IMR-90 (cell line): Measurements from ENCODE around the gene NRL. TPM values are rescaled to one million over a fixed set of nuclear protein-coding genes. Genes with fewer than 3 reads are reported as not detected.

Experiments used
- ATAC-seq: fragments of 200-7000 bp; cut with Tn5 transposase; 2 replicates; pipeline ENCODE4 v1.9.1; 2020; ENCODE audit warnings: low read depth, mild to moderate bottlenecking, moderate library complexity
- BruUV-seq: library from RNA; stranded (reverse); fragments of 400-500 nt; replicated peaks from 2 replicates; lab custom pipeline; 2021; lab: Mats Ljungman, UMichigan
- CTCF ChIA-PET: fragments of 300-600 bp; formaldehyde crosslinking; extraction: SDS; loops from one replicate; lab custom pipeline; 2021; ENCODE audit warnings: antibody characterized with exemption; lab: Yijun Ruan, JAX
- POLR2A ChIA-PET: fragments of 300-600 bp; sonication (Branson Sonifier 250); formaldehyde crosslinking; loops from one replicate; lab custom pipeline; 2022; ENCODE audit warnings: antibody characterized with exemption; ENCODE audit not compliant: unreplicated experiment; lab: Charles Lee
- DNase-seq: peaks from one replicate; pipeline ENCODE4 v3.0.0; 2013
- H2AFZ ChIP-seq: replicated peaks from 2 replicates; pipeline ENCODE3; 2013; ENCODE audit warnings: low read length, mild to moderate bottlenecking; ENCODE audit not compliant: poor library complexity
- H2AK5ac ChIP-seq: 2 replicates; pipeline ENCODE4 v1.6.1; 2013; ENCODE audit warnings: low read depth, low read length, inconsistent platforms
- H2AK9ac ChIP-seq: replicated peaks from 2 replicates; pipeline ENCODE3; 2013; ENCODE audit warnings: mild to moderate bottlenecking, low read depth, low read length, moderate library complexity; ENCODE audit not compliant: poor library complexity
- H2BK120ac ChIP-seq: 2 replicates; pipeline ENCODE4 v1.6.1; 2013; ENCODE audit warnings: low read depth, low read length, inconsistent platforms
- H2BK15ac ChIP-seq: 3 replicates; pipeline ENCODE4 v1.6.1; 2013; ENCODE audit warnings: low read depth, low read length, inconsistent platforms
- H2BK20ac ChIP-seq: 2 replicates; pipeline ENCODE4 v1.6.1; 2013; ENCODE audit warnings: low read depth, mild to moderate bottlenecking, inconsistent platforms, low read length, moderate library complexity
- H2BK5ac ChIP-seq: 2 replicates; pipeline ENCODE4 v1.6.1; 2013; ENCODE audit warnings: mild to moderate bottlenecking, low read depth, low read length, inconsistent platforms; ENCODE audit not compliant: poor library complexity, severe bottlenecking
- H3K14ac ChIP-seq: replicated peaks from 2 replicates; pipeline ENCODE4 v1.6.1; 2013; ENCODE audit warnings: low read depth, low read length, inconsistent platforms
- H3K18ac ChIP-seq: 2 replicates; pipeline ENCODE4 v1.6.1; 2013; ENCODE audit warnings: low read depth, low read length, control low read depth
- H3K23ac ChIP-seq: 2 replicates; pipeline ENCODE4 v1.6.1; 2013; ENCODE audit warnings: low read depth, low read length, inconsistent platforms
- H3K27ac ChIP-seq: 2 replicates; pipeline ENCODE4 v1.5.1; 2013; ENCODE audit warnings: mild to moderate bottlenecking, control low read depth, low read length; ENCODE audit not compliant: insufficient read depth
- H3K27me3 ChIP-seq: 2 replicates; pipeline ENCODE4 v1.6.1; 2013; ENCODE audit warnings: low read length; ENCODE audit not compliant: control insufficient read depth, insufficient read depth
- H3K36me3 ChIP-seq: 2 replicates; pipeline ENCODE4 v1.6.1; 2013; ENCODE audit warnings: low read length, mixed read lengths; ENCODE audit not compliant: control insufficient read depth, insufficient read depth
- H3K4ac ChIP-seq: 2 replicates; pipeline ENCODE4 v1.6.1; 2013; ENCODE audit warnings: low read depth, low read length, inconsistent platforms
- H3K4me1 ChIP-seq: 2 replicates; pipeline ENCODE4 v1.6.1; 2013; ENCODE audit warnings: low read length, mixed read lengths; ENCODE audit not compliant: control insufficient read depth, insufficient read depth
- H3K4me2 ChIP-seq: 2 replicates; pipeline ENCODE4 v1.6.1; 2013; ENCODE audit warnings: low read depth, mild to moderate bottlenecking, control low read depth, low read length, moderate library complexity
- H3K4me3 ChIP-seq: 2 replicates; pipeline ENCODE4 v1.5.1; 2013; ENCODE audit warnings: low read depth, mild to moderate bottlenecking, control low read depth, low read length, moderate library complexity; ENCODE audit not compliant: insufficient read depth
- H3K56ac ChIP-seq: 2 replicates; pipeline ENCODE4 v1.6.1; 2013; ENCODE audit warnings: low read length, inconsistent platforms; ENCODE audit not compliant: insufficient read depth; ENCODE audit errors: extremely low read depth
- H3K79me1 ChIP-seq, 2 experiments: 2 replicates each; pipeline ENCODE4 v1.6.1; 2013; ENCODE audit warnings: low read length in 2 of 2, inconsistent platforms in 1 of 2, low read depth in 1 of 2
- H3K9ac ChIP-seq: 2 replicates; pipeline ENCODE4 v1.6.1; 2013; ENCODE audit warnings: low read depth, low read length, control low read depth
- H3K9me1 ChIP-seq: 2 replicates; pipeline ENCODE4 v1.6.1; 2013; ENCODE audit warnings: low read length, inconsistent platforms; ENCODE audit not compliant: insufficient read depth
- H3K9me3 ChIP-seq: 2 replicates; pipeline ENCODE4 v1.6.1; 2013; ENCODE audit warnings: low read length; ENCODE audit not compliant: control insufficient read depth, insufficient read depth
- H4K20me1 ChIP-seq: 2 replicates; pipeline ENCODE4 v1.6.1; 2013; ENCODE audit warnings: low read length, inconsistent platforms; ENCODE audit not compliant: insufficient read depth
- H4K5ac ChIP-seq: 2 replicates; pipeline ENCODE4 v1.6.1; 2013; ENCODE audit warnings: mild to moderate bottlenecking, low read depth, low read length, control low read depth
- H4K8ac ChIP-seq, 2 experiments: 2 replicates each; pipeline ENCODE4 v1.6.1; 2013; ENCODE audit warnings: low read depth in 2 of 2, low read length in 2 of 2, control low read depth in 1 of 2, inconsistent platforms in 1 of 2
- H4K91ac ChIP-seq: 2 replicates; pipeline ENCODE4 v1.6.1; 2013; ENCODE audit warnings: low read depth, low read length, inconsistent platforms; ENCODE audit not compliant: insufficient read depth
- BHLHE40 ChIP-seq: fragments of 150-350 bp; IDR thresholded peaks from 2 replicates; pipeline ENCODE4 v1.6.1; 2016; ENCODE audit warnings: mild to moderate bottlenecking, low read depth, low read length
- CEBPB ChIP-seq: IDR thresholded peaks from 2 replicates; pipeline ENCODE4 v1.6.1; 2012; ENCODE audit warnings: low read depth, low read length, improper control_type of control experiment
- CHD1 ChIP-seq: IDR thresholded peaks from 2 replicates; pipeline ENCODE4 v1.6.1; 2012; ENCODE audit warnings: low read depth, low read length, improper control_type of control experiment
- CTCF ChIP-seq: conservative IDR thresholded peaks from 2 replicates; pipeline ENCODE4 v1.5.1; 2012; ENCODE audit warnings: mild to moderate bottlenecking, low read depth, low read length, improper control_type of control experiment
- ELK1 ChIP-seq: fragments of 150-350 bp; IDR thresholded peaks from 2 replicates; pipeline ENCODE4 v1.6.1; 2016; ENCODE audit warnings: low read depth, mild to moderate bottlenecking, low read length, moderate library complexity, borderline replicate concordance
- FOS ChIP-seq: fragments of 150-350 bp; IDR thresholded peaks from 2 replicates; pipeline ENCODE4 v1.6.1; 2016; ENCODE audit warnings: low read depth, low read length
- MAFK ChIP-seq: IDR thresholded peaks from 2 replicates; pipeline ENCODE4 v1.6.1; 2012; ENCODE audit warnings: low read depth, low read length, improper control_type of control experiment
- MAZ ChIP-seq: IDR thresholded peaks from 2 replicates; pipeline ENCODE4 v1.6.1; 2012; ENCODE audit warnings: low read depth, mild to moderate bottlenecking, low read length, improper control_type of control experiment, moderate library complexity, borderline replicate concordance
- MXI1 ChIP-seq: IDR thresholded peaks from 2 replicates; pipeline ENCODE4 v1.6.1; 2012; ENCODE audit warnings: low read depth, mild to moderate bottlenecking, low read length, moderate library complexity, borderline replicate concordance
- NFE2L2 ChIP-seq: fragments of 150-350 bp; IDR thresholded peaks from 2 replicates; pipeline ENCODE4 v1.6.1; 2016; ENCODE audit warnings: low read depth, mild to moderate bottlenecking, low read length
- POLR2A ChIP-seq: IDR thresholded peaks from 2 replicates; pipeline ENCODE4 v1.6.1; 2012; ENCODE audit warnings: mild to moderate bottlenecking, low read depth, low read length
- RAD21 ChIP-seq: IDR thresholded peaks from 2 replicates; pipeline ENCODE4 v1.6.1; 2012; ENCODE audit warnings: low read length, improper control_type of control experiment
- RCOR1 ChIP-seq: IDR thresholded peaks from 2 replicates; pipeline ENCODE4 v1.6.1; 2012; ENCODE audit warnings: mild to moderate bottlenecking, low read length, improper control_type of control experiment; ENCODE audit not compliant: insufficient replicate concordance
- RFX5 ChIP-seq: IDR thresholded peaks from 2 replicates; pipeline ENCODE4 v1.8.0; 2012; ENCODE audit warnings: low read depth, mild to moderate bottlenecking, low read length, moderate library complexity
- SMC3 ChIP-seq: fragments of 150-350 bp; IDR thresholded peaks from 2 replicates; pipeline ENCODE4 v1.6.1; 2016; ENCODE audit warnings: low read depth, mild to moderate bottlenecking, antibody characterized with exemption, low read length, moderate library complexity
- USF2 ChIP-seq: fragments of 150-350 bp; IDR thresholded peaks from 2 replicates; pipeline ENCODE4 v1.6.1; 2017; ENCODE audit warnings: mild to moderate bottlenecking, antibody characterized with exemption, low read length, low read depth
- WGBS, 2 experiments: methylation state at CpG; one replicate each; pipeline versions ENCODE4 v1.1.5 to v1.1.7; 2013; ENCODE audit warnings: missing lambda C conversion rate in 2 of 2; ENCODE audit not compliant: insufficient read length in 1 of 2; ENCODE audit errors: extremely low coverage in 2 of 2; 5-methylcytosine and 5-hydroxymethylcytosine counted together
- dilution Hi-C: fragments of 300-500 bp; cut with HindIII; formaldehyde crosslinking; loops from one replicate; pipeline ENCODE4 v1.14.3; 2018; ENCODE audit warnings: low sequenced_read_pairs; ENCODE audit not compliant: unreplicated experiment
- in situ Hi-C: fragments of 300-500 bp; cut with MboI; formaldehyde crosslinking; loops from 3 replicates; pipeline ENCODE4 v1.14.3; 2019; ENCODE audit warnings: low sequenced_read_pairs, inconsistent platforms, mixed read lengths
- intact Hi-C: fragments of 100-400 bp; cut with micrococcal nuclease; formaldehyde crosslinking; loops from 2 replicates; pipeline ENCODE4 v1.10.0; 2022
- polyA plus RNA-seq, 3 experiments: library from polyadenylated mRNA; depleted of rRNA; stranded (reverse); fragments of >200 nt; gene quantifications; 2 replicates each; pipeline ENCODE4 v1.2.3, GENCODE V29; 2012; ENCODE audit warnings: low replicate concordance in 1 of 3
- total RNA-seq: library from RNA; depleted of rRNA; stranded (reverse); fragments of >200 nt; gene quantifications from 2 replicates; pipeline ENCODE4 v1.2.3, GENCODE V29; 2012

Gene NRL
- total and polyA plus RNA-seq, 2 of the 4 experiments (the other 2 are of a cell fraction), result 0.18 to 0.70 TPM

GRCh38 chr14:24082411-24083080 is 32.2 kb downstream of the NRL start:
- CTCF ChIA-PET, result no interaction called here
- Histone ChIP-seq H4K8ac (no peak overlapping the region), H3K9ac (no peak overlapping the region), H4K20me1 (no peaks in the 10 kb centered on the region; the same call in 1 of the 2 replicates), H2BK120ac (no peak overlapping the region), H3K4me2 (no peak overlapping the region), H3K27ac (no peak overlapping the region), H4K5ac (no peak overlapping the region), H3K4me1 (peaks cover 2% of the 10 kb centered on the region; the same call in 1 of the 2 replicates), H3K27me3 (peaks cover 84% of the 10 kb centered on the region), H3K18ac (no peak overlapping the region), H3K4me3 (no peak overlapping the region), H2AK5ac (no peak overlapping the region), H2AK9ac (no peak overlapping the region), H2BK15ac (no peak overlapping the region), H3K56ac (no peak overlapping the region), H3K4ac (no peak overlapping the region), H3K9me3 (no peaks in the 10 kb centered on the region), H2BK5ac (no peak overlapping the region), H3K9me1 (no peaks in the 10 kb centered on the region), H2BK20ac (no peak overlapping the region), H3K23ac (no peak overlapping the region), H2AFZ (no peak overlapping the region), H3K79me1 (no peaks in the 10 kb centered on the region), H3K36me3 (no peaks in the 10 kb centered on the region), H4K91ac (no peak overlapping the region), H3K14ac (no peak overlapping the region)
- in situ Hi-C loops, result no loop called here
- TF ChIP-seq CTCF (no peak), SMC3 (no peak), MXI1 (no peak), POLR2A (no peak), MAZ (no peak), USF2 (no peak), NFE2L2 (no peak), RFX5 (no peak), RCOR1 (no peak), ELK1 (no peak), CEBPB (no peak), RAD21 (no peak), BHLHE40 (no peak), FOS (no peak), MAFK (no peak), CHD1 (no peak)
- ATAC-seq, result no peak
- WGBS, 2 experiments, result 100% methylated on average over 1 of the region's 5 CpGs; no CpG with 5 or more reads in 1 of the 2 experiments
- intact Hi-C loops, result no loop called here
- no TSS peak for BruUV-seq
- dilution Hi-C loops, result no loop called here
- POLR2A ChIA-PET, result no interaction called here
- no peak for DNase-seq
